Activated CD4-positive, alpha-beta memory T cell treated with anti-CD3 and anti-CD28 coated beads for 36 hours (primary cell): ENCODE results near the gene TRPM5. TPM values are rescaled to one million over a fixed set of nuclear protein-coding genes. Genes with fewer than 3 reads are reported as not detected.

Experiments used
- CTCF ChIA-PET: fragments of 350-600 bp; sonication (Branson Sonifier 250); formaldehyde crosslinking; loops from one replicate; lab custom pipeline; 2021; ENCODE audit warnings: antibody characterized with exemption, inconsistent platforms; lab: Charles Lee
- POLR2A ChIA-PET: fragments of 350-600 bp; sonication (Branson Sonifier 250); formaldehyde crosslinking; loops from one replicate; lab custom pipeline; 2021; ENCODE audit warnings: antibody characterized with exemption; lab: Charles Lee
- DNase-seq: peaks from one replicate; pipeline ENCODE4 v3.0.0-alpha.2; 2020
- H3K27ac Mint-ChIP-seq: one replicate; pipeline ENCODE4 v1.8.0; 2021; ENCODE audit warnings: mixed read lengths
- H3K27me3 Mint-ChIP-seq: one replicate; pipeline ENCODE4 v1.8.0; 2021; ENCODE audit warnings: mixed read lengths
- H3K36me3 Mint-ChIP-seq: one replicate; pipeline ENCODE4 v1.8.0; 2021; ENCODE audit warnings: mixed read lengths
- H3K4me1 Mint-ChIP-seq: one replicate; pipeline ENCODE4 v1.8.0; 2021; ENCODE audit warnings: low read depth, mixed read lengths
- H3K4me3 Mint-ChIP-seq: one replicate; pipeline ENCODE4 v1.8.0; 2021; ENCODE audit warnings: mild to moderate bottlenecking, mixed read lengths
- H3K9me3 Mint-ChIP-seq: one replicate; pipeline ENCODE4 v1.8.0; 2021; ENCODE audit warnings: mixed read lengths
- intact Hi-C: fragments of 100-400 bp; cut with micrococcal nuclease; formaldehyde crosslinking; loops from one replicate; pipeline ENCODE4 v1.15.1; 2023
- total RNA-seq, 2 experiments: library from RNA; stranded (reverse); gene quantifications; one replicate each; pipeline ENCODE4 v1.2.3, GENCODE V29; 2021

TRPM5 gene
- total RNA-seq, 2 experiments from 2014 or later = not detected

DNA sequence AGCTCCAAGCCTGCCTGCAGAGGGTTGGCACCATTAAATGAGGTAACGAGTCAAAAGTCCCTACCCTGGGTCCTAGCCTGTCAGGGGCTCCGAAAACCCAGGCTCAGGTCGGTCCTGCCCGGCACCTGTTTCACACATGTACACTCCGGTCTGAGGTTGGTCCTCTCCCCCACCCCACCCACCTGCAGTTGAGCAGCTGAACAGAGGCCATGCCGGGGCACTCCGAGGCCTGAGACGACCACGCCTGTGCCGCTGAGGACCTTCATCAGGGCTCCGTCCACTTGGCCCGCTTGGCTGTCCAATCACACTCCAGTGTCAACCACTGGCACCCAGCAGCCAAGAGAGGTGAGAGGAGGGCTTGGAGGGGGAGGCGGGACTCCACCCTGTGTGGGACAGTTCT lies 42.2 kb downstream of the TRPM5 start:
- ChIA-PET CTCF (interaction anchor here (0.9 to 2.4 kb wide), 5 partner anchors 18 to 130 kb away, joined by 3 to 26 read pairs (median 4); no protein-coding TSS in a partner anchor), POLR2A (no interaction called here)
- H3K4me3 Mint-ChIP-seq = peak overlapping the region; percentile 84
- no peak overlapping the region for H3K27ac Mint-ChIP-seq
- no peaks in the 10 kb centered on the region for H3K27me3 Mint-ChIP-seq
- H3K36me3 Mint-ChIP-seq = no peaks in the 10 kb centered on the region
- H3K4me1 Mint-ChIP-seq = peaks cover 15% of the 10 kb centered on the region
- intact Hi-C loops = no loop called here
- H3K9me3 Mint-ChIP-seq = no peaks in the 10 kb centered on the region
- no peak for DNase-seq

DNA sequence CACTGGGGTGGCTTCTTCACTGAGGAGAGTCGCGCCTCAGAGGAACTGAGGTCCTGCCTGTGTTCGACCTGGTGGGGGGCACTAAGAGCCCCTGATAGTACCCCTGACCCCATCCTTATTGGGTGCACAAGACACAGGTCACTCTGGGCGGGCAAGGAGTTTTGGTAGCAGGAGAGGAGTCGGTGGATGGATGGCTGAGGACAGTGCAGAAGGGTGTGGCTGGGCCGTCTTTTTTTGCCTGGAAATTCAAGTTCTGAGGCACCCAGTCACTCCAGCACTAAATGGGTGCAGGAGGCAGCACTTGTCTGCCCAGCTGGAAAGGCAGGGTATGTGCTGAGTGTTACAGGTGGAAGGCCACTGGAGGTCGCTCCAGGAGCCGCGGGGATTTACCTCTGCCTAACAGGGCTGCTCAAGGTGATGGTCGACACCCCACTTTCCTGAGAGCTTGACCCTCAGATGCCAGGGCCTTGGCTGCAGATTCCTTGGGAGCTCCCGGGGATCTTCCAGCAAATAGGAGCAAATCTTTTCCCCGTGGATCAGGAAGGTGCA lies 42.8 kb downstream of the TRPM5 start:
- ChIA-PET CTCF (interaction anchor here (0.9 to 2.4 kb wide), 9 partner anchors 14 to 131 kb away, joined by 3 to 26 read pairs (median 4); partner anchors contain the start of gene CD81), POLR2A (interaction anchor here (2.2 kb wide), 1 partner anchor 24 kb away, joined by 17 read pairs; no protein-coding TSS in a partner anchor)
- Mint-ChIP-seq H3K4me1 (peaks cover 15% of the 10 kb centered on the region), H3K27me3 (no peaks in the 10 kb centered on the region), H3K27ac (peak overlapping the region; percentile 82), H3K9me3 (no peaks in the 10 kb centered on the region), H3K4me3 (peak overlapping the region; percentile 84), H3K36me3 (peaks cover 2% of the 10 kb centered on the region)
- intact Hi-C loops = loop anchor here (2.0 kb wide), 1 partner anchor 19 kb away; no protein-coding TSS in a partner anchor
- DNase-seq = no peak

DNA sequence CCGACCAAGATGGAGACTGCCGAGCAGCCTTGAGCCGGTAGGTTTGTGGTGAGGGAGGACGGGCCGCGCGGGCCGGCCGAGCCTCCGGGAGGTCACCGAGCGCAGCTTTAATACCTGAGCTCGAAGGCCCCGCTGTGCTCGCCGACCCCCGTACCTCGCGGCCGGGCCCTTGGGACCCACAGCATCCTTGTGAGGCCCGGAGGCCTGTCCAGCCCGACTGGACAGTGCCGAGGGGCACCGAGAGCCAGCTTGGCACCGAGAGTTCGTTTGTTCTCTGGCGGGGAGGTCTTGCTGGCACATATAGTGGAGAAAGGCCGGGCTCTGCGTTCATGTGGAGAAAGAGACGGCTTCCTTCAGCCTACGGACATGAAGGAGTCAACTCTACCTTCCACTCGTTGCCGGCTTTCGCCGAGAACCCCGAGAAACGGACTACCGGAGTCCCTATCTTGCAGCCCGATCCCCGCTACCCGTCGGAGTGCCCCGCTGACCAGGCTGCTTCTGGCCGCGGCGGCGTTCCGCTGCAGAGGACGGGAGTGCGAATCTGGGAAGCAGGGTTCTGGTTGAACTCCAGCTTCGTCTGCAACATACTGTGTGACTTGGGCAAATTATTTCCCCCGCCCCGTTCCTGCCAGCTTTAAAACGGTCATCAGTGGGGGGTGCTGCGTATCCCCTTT lies 43.4 kb downstream of the TRPM5 start:
- peak overlapping the region; percentile 84 for H3K4me3 Mint-ChIP-seq
- H3K27ac Mint-ChIP-seq = peak overlapping the region; percentile 82
- intact Hi-C loops = loop anchor here (1.0 to 2.0 kb wide), 5 partner anchors 20 to 656 kb away; partner anchors contain the start of genes CARS1, CD81 and TSPAN32
- no peaks in the 10 kb centered on the region for H3K27me3 Mint-ChIP-seq
- peaks cover 15% of the 10 kb centered on the region for H3K4me1 Mint-ChIP-seq
- DNase-seq = no peak
- POLR2A ChIA-PET = interaction anchor here (1.0 to 2.3 kb wide), 3 partner anchors 23 to 99 kb away, joined by 5 to 17 read pairs (median 15); partner anchors contain the start of genes C11orf21 and TSPAN32
- CTCF ChIA-PET = interaction anchor here (0.8 to 2.4 kb wide), 15 partner anchors 14 to 131 kb away, joined by 3 to 26 read pairs (median 4); partner anchors contain the start of genes C11orf21, CD81 and TSPAN32
- no peaks in the 10 kb centered on the region for H3K9me3 Mint-ChIP-seq
- H3K36me3 Mint-ChIP-seq = peaks cover 2% of the 10 kb centered on the region

DNA sequence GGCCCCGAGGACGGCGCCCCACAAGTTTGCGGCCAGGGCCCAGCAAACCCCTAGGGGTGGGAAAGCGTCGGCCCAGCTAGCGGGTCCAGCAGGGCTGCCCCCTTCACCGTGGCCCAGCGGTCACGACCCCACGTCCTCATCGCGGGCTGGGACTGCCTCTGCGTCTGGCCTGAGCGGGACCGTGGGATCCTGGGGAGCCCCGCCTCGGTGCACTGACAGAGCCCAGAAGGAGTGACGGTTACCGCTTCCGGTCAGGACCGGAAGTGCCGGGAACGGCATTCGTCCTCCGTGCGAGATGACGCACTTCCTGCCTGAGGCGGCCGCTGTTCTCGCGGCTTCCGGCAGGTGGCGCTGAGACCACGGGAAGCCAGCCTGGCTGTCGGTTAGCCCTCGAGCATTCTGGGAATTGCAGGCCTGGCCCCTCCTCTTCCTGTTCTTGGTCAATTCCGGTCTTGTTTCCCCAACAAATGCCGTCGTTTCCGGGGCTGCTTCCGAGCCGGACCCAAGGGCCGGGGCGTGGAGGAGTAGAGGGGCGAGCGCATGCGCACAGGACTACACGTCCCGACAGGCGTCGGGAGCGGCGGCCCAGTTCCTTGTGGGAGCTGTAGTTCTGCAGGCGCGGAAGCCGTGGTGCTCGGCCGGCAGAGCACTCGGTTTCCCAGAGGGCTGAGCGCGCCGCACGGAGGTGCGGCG lies 44.1 kb downstream of the TRPM5 start, which contains the start of gene TSSC4:
TSSC4 (plus strand) TSS at position 682 of the 693 bp plus-strand sequence. CDS start 1,884 bp downstream, outside the sequence.
- ChIA-PET CTCF (interaction anchor here (0.8 to 2.4 kb wide), 13 partner anchors 13 to 130 kb away, joined by 3 to 26 read pairs (median 4); partner anchors contain the start of genes C11orf21, CD81 and TSPAN32), POLR2A (interaction anchor here (0.8 to 2.3 kb wide), 5 partner anchors 13 to 98 kb away, joined by 5 to 17 read pairs (median 5); partner anchors contain the start of genes C11orf21, CD81 and TSPAN32)
- Mint-ChIP-seq H3K9me3 (no peaks in the 10 kb centered on the region), H3K36me3 (peaks cover 2% of the 10 kb centered on the region), H3K4me1 (peaks cover 15% of the 10 kb centered on the region), H3K4me3 (peak within 1 kb of the TSS; percentile 84), H3K27me3 (no peaks in the 10 kb centered on the region), H3K27ac (peak within 1 kb of the TSS; percentile 82)
- peak; percentile 99 for DNase-seq
- intact Hi-C loops = loop anchor here (1.0 to 2.0 kb wide), 5 partner anchors 21 to 657 kb away; partner anchors contain the start of genes CARS1, CD81 and TSPAN32

DNA sequence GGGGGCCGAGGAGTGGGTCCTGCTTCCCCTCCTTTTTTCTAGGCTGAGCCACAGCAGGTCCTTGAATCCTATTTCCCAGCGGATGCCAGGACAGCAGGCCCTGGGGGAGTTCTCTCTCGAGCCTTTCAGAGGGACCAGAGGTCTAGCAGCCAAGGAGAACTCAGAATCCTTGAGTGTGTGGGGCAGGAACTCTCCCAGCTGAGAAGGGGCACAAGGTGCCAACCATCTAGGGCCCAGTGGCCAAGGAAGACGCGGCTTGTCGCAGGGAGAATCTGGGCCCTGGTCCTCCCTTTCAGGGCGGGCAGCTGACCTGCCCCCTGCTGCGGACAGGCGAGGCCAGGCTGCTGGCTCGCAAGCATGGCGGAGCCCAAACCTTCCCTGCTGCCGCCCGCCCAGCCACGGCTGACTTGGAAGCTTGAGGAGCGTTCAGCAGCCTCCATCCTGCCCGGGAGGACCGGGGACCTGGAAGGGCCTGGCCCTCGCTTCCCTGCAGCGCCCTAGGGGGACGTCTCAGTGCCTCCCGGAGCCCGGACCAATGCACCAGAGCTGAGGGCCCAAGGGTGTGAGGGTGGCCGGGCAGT lies 44.7 kb downstream of the TRPM5 start:
- intact Hi-C loops = loop anchor here (1.0 to 2.0 kb wide), 5 partner anchors 21 to 658 kb away; partner anchors contain the start of genes CARS1, CD81 and TSPAN32
- ChIA-PET POLR2A (interaction anchor here (0.8 to 2.3 kb wide), 4 partner anchors 13 to 97 kb away, joined by 5 to 17 read pairs (median 10); partner anchors contain the start of genes C11orf21, CD81 and TSPAN32), CTCF (interaction anchor here (1.3 to 2.4 kb wide), 6 partner anchors 16 to 131 kb away, joined by 3 to 26 read pairs (median 7); partner anchors contain the start of genes C11orf21 and TSPAN32)
- Mint-ChIP-seq H3K27me3 (no peaks in the 10 kb centered on the region), H3K4me1 (peaks cover 15% of the 10 kb centered on the region), H3K9me3 (no peaks in the 10 kb centered on the region), H3K36me3 (peaks cover 2% of the 10 kb centered on the region), H3K4me3 (peak overlapping the region; percentile 84), H3K27ac (peak overlapping the region; percentile 82)
- peak; percentile 35 for DNase-seq

DNA sequence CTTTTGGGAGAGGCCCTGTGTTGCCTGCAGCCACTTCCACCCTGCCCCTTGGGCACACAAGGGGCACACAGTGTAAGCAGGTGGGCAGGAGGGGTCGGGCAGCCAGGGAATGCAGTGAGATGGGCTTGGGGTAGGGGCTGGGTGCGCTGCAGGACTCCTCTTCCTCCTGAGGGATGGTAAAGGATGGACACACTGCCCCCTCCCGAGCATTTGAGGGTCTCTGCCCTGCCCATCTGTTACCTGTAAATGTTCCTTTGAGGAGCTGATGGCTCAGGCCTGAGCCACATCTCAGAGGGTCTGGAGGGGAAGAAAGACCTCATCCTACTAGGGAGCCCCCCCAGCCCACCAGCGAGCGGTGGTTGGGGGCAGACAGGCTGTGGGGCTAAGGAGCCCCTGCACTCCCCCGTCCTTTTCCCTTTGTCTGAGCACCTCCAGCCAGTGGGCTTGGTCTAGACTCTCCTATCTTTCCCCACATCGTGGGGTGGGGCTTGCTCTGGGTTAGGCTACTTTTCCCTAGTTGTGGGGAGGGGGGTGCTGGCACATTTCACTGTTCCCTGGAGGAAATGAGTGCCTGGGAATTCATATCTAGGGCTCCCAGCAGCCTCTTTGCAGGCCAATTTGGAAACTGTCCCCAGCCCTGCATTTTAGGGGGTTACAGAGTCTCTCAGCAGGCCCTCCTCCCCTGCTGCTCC lies 45.5 kb downstream of the TRPM5 start:
- Mint-ChIP-seq H3K4me1 (peaks cover 15% of the 10 kb centered on the region), H3K4me3 (peak overlapping the region; percentile 84), H3K9me3 (no peaks in the 10 kb centered on the region), H3K36me3 (peaks cover 2% of the 10 kb centered on the region), H3K27me3 (no peaks in the 10 kb centered on the region), H3K27ac (peak overlapping the region; percentile 82)
- no peak for DNase-seq
- intact Hi-C loops = no loop called here
- ChIA-PET POLR2A (interaction anchor here (1.3 to 2.3 kb wide), 3 partner anchors 12 to 96 kb away, joined by 5 to 17 read pairs (median 15); partner anchors contain the start of genes C11orf21 and TSPAN32), CTCF (interaction anchor here (0.8 to 1.4 kb wide), 2 partner anchors 27 to 93 kb away, joined by 3 to 8 read pairs; no protein-coding TSS in a partner anchor)

DNA sequence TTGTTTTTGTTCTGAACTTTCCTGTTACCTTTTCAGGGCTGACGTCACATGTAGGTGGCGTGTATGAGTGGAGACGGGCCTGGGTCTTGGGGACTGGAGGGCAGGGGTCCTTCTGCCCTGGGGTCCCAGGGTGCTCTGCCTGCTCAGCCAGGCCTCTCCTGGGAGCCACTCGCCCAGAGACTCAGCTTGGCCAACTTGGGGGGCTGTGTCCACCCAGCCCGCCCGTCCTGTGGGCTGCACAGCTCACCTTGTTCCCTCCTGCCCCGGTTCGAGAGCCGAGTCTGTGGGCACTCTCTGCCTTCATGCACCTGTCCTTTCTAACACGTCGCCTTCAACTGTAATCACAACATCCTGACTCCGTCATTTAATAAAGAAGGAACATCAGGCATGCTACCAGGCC lies 47.3 kb downstream of the TRPM5 start:
- H3K27ac Mint-ChIP-seq = no peak overlapping the region
- intact Hi-C loops = no loop called here
- no peaks in the 10 kb centered on the region for H3K9me3 Mint-ChIP-seq

DNA sequence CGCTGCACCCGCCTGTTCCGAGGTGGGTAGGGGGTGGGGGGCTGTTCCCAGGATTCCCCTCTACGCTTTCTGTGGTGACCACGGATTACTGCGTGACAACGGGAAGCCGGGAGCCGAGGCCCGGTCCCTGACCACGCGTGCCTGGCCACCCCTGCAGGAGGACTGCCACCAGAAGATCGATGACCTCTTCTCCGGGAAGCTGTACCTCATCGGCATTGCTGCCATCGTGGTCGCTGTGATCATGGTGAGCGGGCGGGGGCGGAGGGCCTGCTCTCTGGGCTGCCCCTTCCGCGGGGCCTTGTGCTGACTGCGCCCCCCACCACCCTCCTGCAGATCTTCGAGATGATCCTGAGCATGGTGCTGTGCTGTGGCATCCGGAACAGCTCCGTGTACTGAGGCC lies 47.8 kb downstream of the TRPM5 start:
- ChIA-PET POLR2A (no interaction called here), CTCF (no interaction called here)
- Mint-ChIP-seq H3K27me3 (no peaks in the 10 kb centered on the region), H3K4me1 (peaks cover 4% of the 10 kb centered on the region), H3K9me3 (no peaks in the 10 kb centered on the region), H3K27ac (no peak overlapping the region), H3K36me3 (peaks cover 2% of the 10 kb centered on the region), H3K4me3 (no peak overlapping the region)
- intact Hi-C loops = no loop called here
- DNase-seq = no peak

More for the DNA sequence above, 47.3 kb downstream of the TRPM5 start:
- Mint-ChIP-seq H3K27me3 (no peaks in the 10 kb centered on the region), H3K4me3 (no peak overlapping the region), H3K4me1 (peaks cover 10% of the 10 kb centered on the region), H3K36me3 (peaks cover 2% of the 10 kb centered on the region)
- CTCF ChIA-PET = no interaction called here
- POLR2A ChIA-PET = no interaction called here
- DNase-seq = no peak

DNA sequence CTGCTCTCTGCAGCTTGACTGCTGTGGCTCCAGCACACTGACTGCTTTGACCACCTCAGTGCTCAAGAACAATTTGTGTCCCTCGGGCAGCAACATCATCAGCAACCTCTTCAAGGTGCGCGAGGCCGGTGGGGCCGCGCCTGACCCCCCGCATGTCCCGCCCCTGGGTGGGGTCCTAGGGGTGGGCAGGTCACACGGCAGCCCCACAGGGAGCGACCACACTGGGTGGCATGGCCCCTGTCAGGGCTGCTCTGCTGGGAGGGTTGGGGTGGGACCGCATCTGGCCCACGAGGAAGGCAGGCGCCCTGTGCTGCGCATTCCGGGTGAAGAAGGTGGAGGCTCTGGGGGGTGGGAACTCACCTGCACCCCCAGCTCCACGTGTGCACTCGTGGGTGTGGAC lies 48.5 kb downstream of the TRPM5 start:
- peaks cover 2% of the 10 kb centered on the region for H3K36me3 Mint-ChIP-seq
- H3K27ac Mint-ChIP-seq = no peak overlapping the region
- peaks cover 2% of the 10 kb centered on the region for H3K4me1 Mint-ChIP-seq
- no peak overlapping the region for H3K4me3 Mint-ChIP-seq
- no peak for DNase-seq
- POLR2A ChIA-PET = no interaction called here
- no peaks in the 10 kb centered on the region for H3K9me3 Mint-ChIP-seq
- CTCF ChIA-PET = no interaction called here
- intact Hi-C loops = no loop called here
- no peaks in the 10 kb centered on the region for H3K27me3 Mint-ChIP-seq

DNA sequence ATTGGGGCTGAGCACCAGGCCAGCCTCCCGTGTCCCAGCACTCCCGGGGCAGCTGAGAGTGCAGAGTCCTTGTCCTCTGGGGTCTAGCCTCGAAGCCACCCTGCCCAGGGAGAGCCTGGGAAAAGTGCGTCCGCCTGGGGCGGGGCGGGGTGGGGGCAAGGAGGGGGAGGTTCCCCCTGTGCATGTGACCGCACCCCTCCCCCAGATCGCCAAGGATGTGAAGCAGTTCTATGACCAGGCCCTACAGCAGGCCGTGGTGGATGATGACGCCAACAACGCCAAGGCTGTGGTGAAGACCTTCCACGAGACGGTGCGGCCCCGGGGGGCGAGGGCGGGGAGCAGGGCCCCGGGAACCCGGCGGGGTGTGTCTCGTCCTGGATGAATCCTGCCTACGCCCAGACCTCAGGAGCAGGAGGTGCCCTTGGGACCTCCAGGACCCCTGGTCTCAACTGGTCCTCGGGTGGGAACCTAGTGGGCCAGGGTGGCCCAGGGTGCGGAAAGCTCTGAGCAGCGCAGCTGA lies 49.0 kb downstream of the TRPM5 start:
- H3K4me1 Mint-ChIP-seq = peaks cover 2% of the 10 kb centered on the region
- CTCF ChIA-PET = no interaction called here
- peaks cover 5% of the 10 kb centered on the region for H3K36me3 Mint-ChIP-seq
- H3K27me3 Mint-ChIP-seq = no peaks in the 10 kb centered on the region
- no peak overlapping the region for H3K4me3 Mint-ChIP-seq
- intact Hi-C loops = no loop called here
- POLR2A ChIA-PET = no interaction called here
- no peak overlapping the region for H3K27ac Mint-ChIP-seq
- DNase-seq = no peak
- H3K9me3 Mint-ChIP-seq = no peaks in the 10 kb centered on the region
